Fibroblast of lung (primary cell): ENCODE data around the gene PTPN7. TPM values are rescaled to one million over a fixed set of nuclear protein-coding genes. Genes with fewer than 3 reads are reported as not detected.
"Not testable (repeated sequence)": the region's sequence is repeated elsewhere in the genome, so short reads cannot be mapped to it uniquely, and the experiment has no call there.

Source experiments
- DNase-seq, 2 donors: peaks; one replicate each; pipeline versions ENCODE4 v3.0.0 to v3.0.0-alpha.2; 2010; ENCODE audit warnings: low read depth in 2 of 2
- H2AFZ ChIP-seq: 2 replicates; pipeline ENCODE4 v1.5.1; 2012; ENCODE audit warnings: low read length, control low read depth, inconsistent platforms
- H3K27ac ChIP-seq: 2 replicates; pipeline ENCODE4 v1.5.1; 2011; ENCODE audit warnings: low read length, control low read depth; ENCODE audit not compliant: insufficient read depth
- H3K27me3 ChIP-seq: 2 replicates; pipeline ENCODE4 v1.5.1; 2011; ENCODE audit warnings: mild to moderate bottlenecking, low read length; ENCODE audit not compliant: control insufficient read depth, insufficient read depth
- H3K36me3 ChIP-seq: 2 replicates; pipeline ENCODE4 v1.5.1; 2011; ENCODE audit warnings: low read length; ENCODE audit not compliant: control insufficient read depth, insufficient read depth
- H3K4me1 ChIP-seq: 2 replicates; pipeline ENCODE4 v1.5.1; 2011; ENCODE audit warnings: low read length; ENCODE audit not compliant: control insufficient read depth, insufficient read depth; ENCODE audit errors: extremely low read depth
- H3K4me2 ChIP-seq: 2 replicates; pipeline ENCODE4 v1.5.1; 2011; ENCODE audit warnings: low read length, control low read depth; ENCODE audit not compliant: insufficient read depth; ENCODE audit errors: extremely low read depth
- H3K4me3 ChIP-seq, 4 experiments: fragments of 200-600 bp in 1 of 4; sonication (generic) in 1 of 4; replicated peaks in 1 of 4; 2 replicates each; pipeline ENCODE4 v1.5.1; 2011 to 2016; ENCODE audit warnings: low read length in 4 of 4, low read depth in 3 of 4, mild to moderate bottlenecking in 3 of 4, control low read depth in 2 of 4, inconsistent platforms in 1 of 4, mixed read lengths in 1 of 4; ENCODE audit not compliant: insufficient read depth in 1 of 4; ENCODE audit errors: control extremely low read depth in 1 of 4
- H3K79me2 ChIP-seq: 2 replicates; pipeline ENCODE4 v1.5.1; 2012; ENCODE audit warnings: mild to moderate bottlenecking, low read length, inconsistent platforms; ENCODE audit not compliant: control insufficient read depth, insufficient read depth
- H3K9ac ChIP-seq: 2 replicates; pipeline ENCODE4 v1.5.1; 2011; ENCODE audit warnings: mild to moderate bottlenecking, low read length, control low read depth; ENCODE audit not compliant: insufficient read depth
- H3K9me3 ChIP-seq: 2 replicates; pipeline ENCODE4 v1.5.1; 2012; ENCODE audit warnings: low read depth, low read length; ENCODE audit not compliant: control insufficient read depth, insufficient read depth
- H4K20me1 ChIP-seq: 2 replicates; pipeline ENCODE4 v1.5.1; 2011; ENCODE audit warnings: low read length; ENCODE audit not compliant: control insufficient read depth, insufficient read depth; ENCODE audit errors: extremely low read depth
- EZH2 ChIP-seq: IDR thresholded peaks from 2 replicates; pipeline ENCODE4 v1.5.1; 2012; ENCODE audit warnings: low read length, control low read depth, mild to moderate bottlenecking; ENCODE audit errors: missing control alignments
- polyA plus RNA-seq, 2 donors: library from polyadenylated mRNA; depleted of rRNA in 1 of 2; stranded (reverse) in 1 of 2; unstranded in 1 of 2; fragments of >200 nt; gene quantifications; 2 replicates each; pipeline ENCODE4 v1.2.1, GENCODE V29; 2011 to 2012; ENCODE audit warnings: missing spikeins in 1 of 2
- total RNA-seq: library from RNA; depleted of rRNA; stranded (reverse); fragments of >200 nt; gene quantifications from 2 replicates; pipeline ENCODE4 v1.2.1, GENCODE V29; 2014
- TF ChIP-seq, protein P1 (sequence below), 2 donors: IDR thresholded peaks in 1 of 2; conservative IDR thresholded peaks in 1 of 2; 1 replicate in 1 of 2; 2 replicates in 1 of 2; pipeline ENCODE4 v1.5.1; 2011 to 2012; ENCODE audit warnings: low read length in 2 of 2, control low read depth in 1 of 2, inconsistent platforms in 1 of 2, low read depth in 1 of 2, mild to moderate bottlenecking in 1 of 2

The PTPN7 gene
- total and polyA plus RNA-seq, 2 donors (not counting 1 experiment from before 2014, with no cell fraction given): not detected

- no peaks in the 10 kb centered on the region for H3K9me3 ChIP-seq
- TF ChIP-seq EZH2: no peak
- TF ChIP-seq, protein P1, sequence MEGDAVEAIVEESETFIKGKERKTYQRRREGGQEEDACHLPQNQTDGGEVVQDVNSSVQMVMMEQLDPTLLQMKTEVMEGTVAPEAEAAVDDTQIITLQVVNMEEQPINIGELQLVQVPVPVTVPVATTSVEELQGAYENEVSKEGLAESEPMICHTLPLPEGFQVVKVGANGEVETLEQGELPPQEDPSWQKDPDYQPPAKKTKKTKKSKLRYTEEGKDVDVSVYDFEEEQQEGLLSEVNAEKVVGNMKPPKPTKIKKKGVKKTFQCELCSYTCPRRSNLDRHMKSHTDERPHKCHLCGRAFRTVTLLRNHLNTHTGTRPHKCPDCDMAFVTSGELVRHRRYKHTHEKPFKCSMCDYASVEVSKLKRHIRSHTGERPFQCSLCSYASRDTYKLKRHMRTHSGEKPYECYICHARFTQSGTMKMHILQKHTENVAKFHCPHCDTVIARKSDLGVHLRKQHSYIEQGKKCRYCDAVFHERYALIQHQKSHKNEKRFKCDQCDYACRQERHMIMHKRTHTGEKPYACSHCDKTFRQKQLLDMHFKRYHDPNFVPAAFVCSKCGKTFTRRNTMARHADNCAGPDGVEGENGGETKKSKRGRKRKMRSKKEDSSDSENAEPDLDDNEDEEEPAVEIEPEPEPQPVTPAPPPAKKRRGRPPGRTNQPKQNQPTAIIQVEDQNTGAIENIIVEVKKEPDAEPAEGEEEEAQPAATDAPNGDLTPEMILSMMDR (conservative IDR thresholded peaks at IDR 0.05 in 1 of 2, IDR thresholded peaks at IDR 0.05 in 1 of 2; ENCODE audit: low read depth in 1 of 2, low read length in 2 of 2): no peak
- no peaks in the 10 kb centered on the region for H3K4me1 ChIP-seq
- no peak within 1 kb of the TSS for H3K9ac ChIP-seq
- no peaks in the 10 kb centered on the region for H3K79me2 ChIP-seq
- no peak for DNase-seq
- no peaks in the 10 kb centered on the region for H3K36me3 ChIP-seq
- H3K4me2 ChIP-seq: no peak within 1 kb of the TSS
- H3K4me3 ChIP-seq: no peak within 1 kb of the TSS
- peaks cover 37% of the 10 kb centered on the region for H3K27me3 ChIP-seq
- no peak within 1 kb of the TSS for H2AFZ ChIP-seq
- no peaks in the 10 kb centered on the region for H4K20me1 ChIP-seq
- H3K27ac ChIP-seq: no peak within 1 kb of the TSS
These were observed 33.4 kb upstream of the PTPN7 start, which contains the start of gene LGR6 for GRCh38 chr1:202193614-202194327. TSS of gene LGR6 (plus strand) at chr1:202193799. CDS start at chr1:202193990, 191 bp downstream.

- Histone ChIP-seq H2AFZ (no peak overlapping the region), H3K27me3 (peaks cover 37% of the 10 kb centered on the region)
- TF ChIP-seq, protein P1 (conservative IDR thresholded peaks at IDR 0.05 in 1 of 2, IDR thresholded peaks at IDR 0.05 in 1 of 2; ENCODE audit: low read depth in 1 of 2, low read length in 2 of 2): peak; percentile 69 to 92
- peak; percentile 85 for TF ChIP-seq EZH2
These were observed 32.6 kb upstream of the PTPN7 start for GRCh38 chr1:202192770-202193613.

DNA sequence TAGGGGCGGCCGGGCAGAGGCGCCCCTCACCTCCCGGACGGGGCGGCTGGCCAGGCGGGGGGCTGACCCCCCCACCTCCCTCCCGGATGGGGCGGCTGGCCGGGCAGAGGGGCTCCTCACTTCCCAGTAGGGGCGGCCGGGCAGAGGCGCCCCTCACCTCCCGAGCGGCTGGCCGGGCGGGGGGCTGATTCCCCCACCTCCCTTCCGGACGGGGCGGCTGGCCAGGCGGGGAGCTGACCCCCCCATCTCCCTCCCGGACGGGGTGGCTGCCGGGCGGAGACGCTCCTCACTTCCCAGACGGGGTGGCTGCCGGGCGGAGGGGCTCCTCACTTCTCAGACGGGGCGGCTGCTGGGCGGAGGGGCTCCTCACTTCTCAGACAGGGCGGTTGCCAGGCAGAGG lies 31.0 kb upstream of the PTPN7 start:
- H3K4me2 ChIP-seq, H3K36me3 ChIP-seq, H3K9ac ChIP-seq, H3K4me3 ChIP-seq, H3K79me2 ChIP-seq, H4K20me1 ChIP-seq, H3K9me3 ChIP-seq, H3K4me1 ChIP-seq, DNase-seq, H3K27ac ChIP-seq, H2AFZ ChIP-seq: not testable (repeated sequence)
- H3K27me3 ChIP-seq: peaks cover 29% of the 10 kb centered on the region

More at GRCh38 chr1:202192770-202193613, 32.6 kb upstream of the PTPN7 start:
- H3K27ac ChIP-seq: no peak overlapping the region
- H3K9ac ChIP-seq: no peak overlapping the region
- no peaks in the 10 kb centered on the region for H3K4me1 ChIP-seq
- H3K79me2 ChIP-seq: no peaks in the 10 kb centered on the region
- no peaks in the 10 kb centered on the region for H4K20me1 ChIP-seq
- H3K4me2 ChIP-seq: no peak overlapping the region
- H3K9me3 ChIP-seq: no peaks in the 10 kb centered on the region
- no peaks in the 10 kb centered on the region for H3K36me3 ChIP-seq
- H3K4me3 ChIP-seq: no peak overlapping the region
- DNase-seq: peak; percentile 31 to 43
